GM12878 (cell line): Measurements from ENCODE around the gene NUAK2. TPM values are rescaled to one million over a fixed set of nuclear protein-coding genes. Genes with fewer than 3 reads are reported as not detected.
A peak's percentile ranks its signal among the peaks of the same experiment; 100 is the strongest.

ENCODE experiments used
- NBN ChIP-seq: fragments of 450-650 bp; IDR thresholded peaks from 2 replicates; pipeline ENCODE4 v1.6.1; 2016
- polyA plus RNA-seq, 11 experiments: library from polyadenylated mRNA; depleted of rRNA in 4 of 11; unstranded in 6 of 11; stranded (reverse) in 5 of 11; fragments of >200 nt; fragmentation: Nextera tagmentation in 4 of 11; fragmentation: Illumina TruSeq in 1 of 11; extraction: Ambion mirVana in 4 of 11; extraction: Trizol in 1 of 11; gene quantifications; 1 replicate in 1 of 11; 2 replicates in 10 of 11; pipeline versions ENCODE4 v1.2.1 to v1.2.3, GENCODE V29; 2011 to 2016; ENCODE audit warnings: inconsistent platforms in 2 of 11, missing spikeins in 2 of 11, low read depth in 1 of 11
- total RNA-seq, 4 experiments: library from RNA; depleted of rRNA in 3 of 4; stranded (reverse); fragments of >200 nt in 3 of 4; fragmentation: Illumina TruSeq in 1 of 4; extraction: Trizol in 1 of 4; gene quantifications; 2 replicates each; pipeline versions ENCODE4 v1.2.1 to v1.2.3, GENCODE V29; 2013 to 2021
- TF ChIP-seq, protein P1 (sequence below): IDR thresholded peaks from 2 replicates; pipeline ENCODE4 v1.6.1; 2012; ENCODE audit warnings: improper control_type of control experiment, low read depth, low read length; ENCODE audit not compliant: insufficient replicate concordance
- TF ChIP-seq, protein P2 (sequence below): IDR thresholded peaks from 2 replicates; pipeline ENCODE4 v1.6.1; 2011; ENCODE audit warnings: borderline replicate concordance, low read depth, mild to moderate bottlenecking, moderate library complexity, mixed read lengths, low read length; ENCODE audit not compliant: insufficient read depth; ENCODE audit errors: extremely low read length
- TF ChIP-seq, protein P3 (sequence below): fragments of 450-650 bp; IDR thresholded peaks from 2 replicates; pipeline ENCODE4 v1.6.1; 2017; ENCODE audit warnings: mild to moderate bottlenecking, low read depth, inconsistent platforms; ENCODE audit not compliant: poor library complexity, severe bottlenecking
- TF ChIP-seq, protein P4 (sequence below): fragments of 450-650 bp; IDR thresholded peaks from 2 replicates; pipeline ENCODE4 v1.6.1; 2016; ENCODE audit warnings: mild to moderate bottlenecking

Gene NUAK2
- total and polyA plus RNA-seq, 10 of the 15 experiments (the other 5 are each of a cell fraction or from before 2014, with no cell fraction given): 0.27 to 3.0 (median 1.2) TPM

- TF ChIP-seq, protein P1, sequence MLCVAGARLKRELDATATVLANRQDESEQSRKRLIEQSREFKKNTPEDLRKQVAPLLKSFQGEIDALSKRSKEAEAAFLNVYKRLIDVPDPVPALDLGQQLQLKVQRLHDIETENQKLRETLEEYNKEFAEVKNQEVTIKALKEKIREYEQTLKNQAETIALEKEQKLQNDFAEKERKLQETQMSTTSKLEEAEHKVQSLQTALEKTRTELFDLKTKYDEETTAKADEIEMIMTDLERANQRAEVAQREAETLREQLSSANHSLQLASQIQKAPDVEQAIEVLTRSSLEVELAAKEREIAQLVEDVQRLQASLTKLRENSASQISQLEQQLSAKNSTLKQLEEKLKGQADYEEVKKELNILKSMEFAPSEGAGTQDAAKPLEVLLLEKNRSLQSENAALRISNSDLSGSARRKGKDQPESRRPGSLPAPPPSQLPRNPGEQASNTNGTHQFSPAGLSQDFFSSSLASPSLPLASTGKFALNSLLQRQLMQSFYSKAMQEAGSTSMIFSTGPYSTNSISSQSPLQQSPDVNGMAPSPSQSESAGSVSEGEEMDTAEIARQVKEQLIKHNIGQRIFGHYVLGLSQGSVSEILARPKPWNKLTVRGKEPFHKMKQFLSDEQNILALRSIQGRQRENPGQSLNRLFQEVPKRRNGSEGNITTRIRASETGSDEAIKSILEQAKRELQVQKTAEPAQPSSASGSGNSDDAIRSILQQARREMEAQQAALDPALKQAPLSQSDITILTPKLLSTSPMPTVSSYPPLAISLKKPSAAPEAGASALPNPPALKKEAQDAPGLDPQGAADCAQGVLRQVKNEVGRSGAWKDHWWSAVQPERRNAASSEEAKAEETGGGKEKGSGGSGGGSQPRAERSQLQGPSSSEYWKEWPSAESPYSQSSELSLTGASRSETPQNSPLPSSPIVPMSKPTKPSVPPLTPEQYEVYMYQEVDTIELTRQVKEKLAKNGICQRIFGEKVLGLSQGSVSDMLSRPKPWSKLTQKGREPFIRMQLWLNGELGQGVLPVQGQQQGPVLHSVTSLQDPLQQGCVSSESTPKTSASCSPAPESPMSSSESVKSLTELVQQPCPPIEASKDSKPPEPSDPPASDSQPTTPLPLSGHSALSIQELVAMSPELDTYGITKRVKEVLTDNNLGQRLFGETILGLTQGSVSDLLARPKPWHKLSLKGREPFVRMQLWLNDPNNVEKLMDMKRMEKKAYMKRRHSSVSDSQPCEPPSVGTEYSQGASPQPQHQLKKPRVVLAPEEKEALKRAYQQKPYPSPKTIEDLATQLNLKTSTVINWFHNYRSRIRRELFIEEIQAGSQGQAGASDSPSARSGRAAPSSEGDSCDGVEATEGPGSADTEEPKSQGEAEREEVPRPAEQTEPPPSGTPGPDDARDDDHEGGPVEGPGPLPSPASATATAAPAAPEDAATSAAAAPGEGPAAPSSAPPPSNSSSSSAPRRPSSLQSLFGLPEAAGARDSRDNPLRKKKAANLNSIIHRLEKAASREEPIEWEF: peak; percentile 65
- TF ChIP-seq, protein P2, sequence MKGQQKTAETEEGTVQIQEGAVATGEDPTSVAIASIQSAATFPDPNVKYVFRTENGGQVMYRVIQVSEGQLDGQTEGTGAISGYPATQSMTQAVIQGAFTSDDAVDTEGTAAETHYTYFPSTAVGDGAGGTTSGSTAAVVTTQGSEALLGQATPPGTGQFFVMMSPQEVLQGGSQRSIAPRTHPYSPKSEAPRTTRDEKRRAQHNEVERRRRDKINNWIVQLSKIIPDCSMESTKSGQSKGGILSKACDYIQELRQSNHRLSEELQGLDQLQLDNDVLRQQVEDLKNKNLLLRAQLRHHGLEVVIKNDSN: no peak
- TF ChIP-seq, protein P3, sequence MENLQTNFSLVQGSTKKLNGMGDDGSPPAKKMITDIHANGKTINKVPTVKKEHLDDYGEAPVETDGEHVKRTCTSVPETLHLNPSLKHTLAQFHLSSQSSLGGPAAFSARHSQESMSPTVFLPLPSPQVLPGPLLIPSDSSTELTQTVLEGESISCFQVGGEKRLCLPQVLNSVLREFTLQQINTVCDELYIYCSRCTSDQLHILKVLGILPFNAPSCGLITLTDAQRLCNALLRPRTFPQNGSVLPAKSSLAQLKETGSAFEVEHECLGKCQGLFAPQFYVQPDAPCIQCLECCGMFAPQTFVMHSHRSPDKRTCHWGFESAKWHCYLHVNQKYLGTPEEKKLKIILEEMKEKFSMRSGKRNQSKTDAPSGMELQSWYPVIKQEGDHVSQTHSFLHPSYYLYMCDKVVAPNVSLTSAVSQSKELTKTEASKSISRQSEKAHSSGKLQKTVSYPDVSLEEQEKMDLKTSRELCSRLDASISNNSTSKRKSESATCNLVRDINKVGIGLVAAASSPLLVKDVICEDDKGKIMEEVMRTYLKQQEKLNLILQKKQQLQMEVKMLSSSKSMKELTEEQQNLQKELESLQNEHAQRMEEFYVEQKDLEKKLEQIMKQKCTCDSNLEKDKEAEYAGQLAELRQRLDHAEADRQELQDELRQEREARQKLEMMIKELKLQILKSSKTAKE: peak; percentile 85
- TF ChIP-seq NBN: peak; percentile 77
- TF ChIP-seq, protein P4, sequence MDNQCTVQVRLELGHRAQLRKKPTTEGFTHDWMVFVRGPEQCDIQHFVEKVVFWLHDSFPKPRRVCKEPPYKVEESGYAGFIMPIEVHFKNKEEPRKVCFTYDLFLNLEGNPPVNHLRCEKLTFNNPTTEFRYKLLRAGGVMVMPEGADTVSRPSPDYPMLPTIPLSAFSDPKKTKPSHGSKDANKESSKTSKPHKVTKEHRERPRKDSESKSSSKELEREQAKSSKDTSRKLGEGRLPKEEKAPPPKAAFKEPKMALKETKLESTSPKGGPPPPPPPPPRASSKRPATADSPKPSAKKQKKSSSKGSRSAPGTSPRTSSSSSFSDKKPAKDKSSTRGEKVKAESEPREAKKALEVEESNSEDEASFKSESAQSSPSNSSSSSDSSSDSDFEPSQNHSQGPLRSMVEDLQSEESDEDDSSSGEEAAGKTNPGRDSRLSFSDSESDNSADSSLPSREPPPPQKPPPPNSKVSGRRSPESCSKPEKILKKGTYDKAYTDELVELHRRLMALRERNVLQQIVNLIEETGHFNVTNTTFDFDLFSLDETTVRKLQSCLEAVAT: peak; percentile 47
Measured at GRCh38 chr1:205313563-205314308, 7.8 kb downstream of the NUAK2 start (continued).
